ENCODE data around the gene S100A9.

- TF ChIP-seq NANOG (IDR thresholded peaks at IDR 0.05; ENCODE audit: insufficient read depth, low read depth, low read length, poor library complexity, severe bottlenecking) (no peak), HDAC2 (IDR thresholded peaks at IDR 0.05; ENCODE audit: borderline replicate concordance in 1 of 2, low read depth in 2 of 2, low read length in 2 of 2) (no peak), POLR2A (IDR thresholded peaks at IDR 0.05; ENCODE audit: control extremely low read depth in 1 of 2, low read depth in 2 of 2, low read length in 2 of 2) (no peak), CTCF (IDR thresholded peaks at IDR 0.05; ENCODE audit: control extremely low read depth in 1 of 3, insufficient read depth in 1 of 3, low read depth in 1 of 3, low read length in 3 of 3) (no peak), RFX5 (IDR thresholded peaks at IDR 0.05; ENCODE audit: borderline replicate concordance, low read depth, low read length) (no peak), EP300 (IDR thresholded peaks at IDR 0.05; ENCODE audit: borderline replicate concordance in 1 of 2, low read depth in 2 of 2, low read length in 2 of 2) (no peak)
Observed at GRCh38 chr1:153404086-153404635, 46.5 kb downstream of the S100A9 start.
